H1 (cell line): ENCODE measurements around the gene SND1. TPM values are rescaled to one million over a fixed set of nuclear protein-coding genes. Genes with fewer than 3 reads are reported as not detected.

Source experiments
- CTCF ChIA-PET: fragments of 300-600 bp; sonication (Branson Sonifier 250); formaldehyde crosslinking; loops from one replicate; lab custom pipeline; 2021; ENCODE audit not compliant: partially characterized antibody; lab: Charles Lee
- POLR2A ChIA-PET: fragments of 300-600 bp; sonication (Branson Sonifier 250); formaldehyde crosslinking; loops from one replicate; lab custom pipeline; 2021; ENCODE audit warnings: inconsistent platforms; ENCODE audit not compliant: partially characterized antibody; lab: Charles Lee
- DNase-seq, 2 experiments: peaks; one replicate each; pipeline versions ENCODE4 v3.0.0 to v3.0.0-alpha.2; 2010 to 2022; ENCODE audit warnings: low spot score in 2 of 2, low read depth in 1 of 2, mixed read lengths in 1 of 2
- FAIRE-seq: peaks from 2 replicates; lab custom pipeline; 2011; peaks lifted over from hg19 to GRCh38; lab: Jason Lieb, UNC
- H2AFZ ChIP-seq: 2 replicates; pipeline ENCODE4 v1.8.1; 2012; ENCODE audit warnings: low read length, inconsistent platforms
- H2AK5ac ChIP-seq: 2 replicates; pipeline ENCODE4 v1.6.1; 2013; ENCODE audit warnings: low read depth, low read length
- H2BK120ac ChIP-seq: replicated peaks from 2 replicates; pipeline ENCODE3; 2013; ENCODE audit warnings: low read depth, low read length, inconsistent platforms
- H2BK12ac ChIP-seq: 2 replicates; pipeline ENCODE4 v1.6.1; 2013; ENCODE audit warnings: low read depth, low read length
- H2BK15ac ChIP-seq: 2 replicates; pipeline ENCODE4 v1.6.1; 2013; ENCODE audit warnings: low read length
- H2BK20ac ChIP-seq: 2 replicates; pipeline ENCODE4 v1.6.1; 2013; ENCODE audit warnings: low read length
- H2BK5ac ChIP-seq: 2 replicates; pipeline ENCODE4 v1.6.1; 2013; ENCODE audit warnings: low read depth, low read length
- H3K14ac ChIP-seq: 2 replicates; pipeline ENCODE4 v1.6.1; 2013; ENCODE audit warnings: inconsistent platforms; ENCODE audit not compliant: insufficient read length
- H3K18ac ChIP-seq: 2 replicates; pipeline ENCODE4 v1.6.1; 2013; ENCODE audit warnings: low read length; ENCODE audit errors: extremely low read depth
- H3K23ac ChIP-seq: 2 replicates; pipeline ENCODE4 v1.6.1; 2013; ENCODE audit warnings: inconsistent platforms; ENCODE audit not compliant: insufficient read length
- H3K23me2 ChIP-seq: 2 replicates; pipeline ENCODE4 v1.6.1; 2013; ENCODE audit warnings: low read depth, low read length
- H3K27ac ChIP-seq: 2 replicates; pipeline ENCODE4 v1.6.1; 2011; ENCODE audit warnings: low read depth, low read length, inconsistent platforms
- H3K27me3 ChIP-seq, 4 experiments: replicated peaks in 1 of 4; 1 replicate in 1 of 4; 2 replicates in 3 of 4; pipeline versions ENCODE4 v1.6.1 to v1.8.1; 2011 to 2013; ENCODE audit warnings: low read length in 3 of 4, mild to moderate bottlenecking in 3 of 4, inconsistent platforms in 2 of 4, mixed read lengths in 2 of 4, moderate library complexity in 1 of 4; ENCODE audit not compliant: control insufficient read depth in 3 of 4, insufficient read depth in 3 of 4; ENCODE audit errors: extremely low read depth in 1 of 4
- H3K36me3 ChIP-seq, 4 experiments: 2 replicates each; pipeline versions ENCODE4 v1.6.1 to v1.8.1; 2011 to 2013; ENCODE audit warnings: mild to moderate bottlenecking in 4 of 4, low read length in 3 of 4, moderate library complexity in 2 of 4, control low read depth in 1 of 4, inconsistent platforms in 1 of 4; ENCODE audit not compliant: insufficient read depth in 4 of 4, control insufficient read depth in 2 of 4
- H3K4ac ChIP-seq: replicated peaks from 2 replicates; pipeline ENCODE3; 2013; ENCODE audit warnings: low read length, low read depth, mixed read lengths, inconsistent platforms; ENCODE audit not compliant: insufficient read length
- H3K4me1 ChIP-seq, 4 experiments: replicated peaks in 1 of 4; 1 replicate in 1 of 4; 2 replicates in 3 of 4; pipeline versions ENCODE4 v1.6.1 to v1.8.1; 2011 to 2013; ENCODE audit warnings: low read length in 3 of 4, inconsistent platforms in 2 of 4, mixed read lengths in 1 of 4; ENCODE audit not compliant: insufficient read depth in 4 of 4, control insufficient read depth in 3 of 4
- H3K4me2 ChIP-seq, 2 experiments: 2 replicates each; pipeline versions ENCODE4 v1.6.1 to v1.8.1; 2011 to 2013; ENCODE audit warnings: low read depth in 2 of 2, low read length in 2 of 2, control low read depth in 1 of 2, inconsistent platforms in 1 of 2, mild to moderate bottlenecking in 1 of 2; ENCODE audit not compliant: insufficient read depth in 1 of 2
- H3K4me3 ChIP-seq, 4 experiments: fragments of 200-600, 300-600 bp in 1 of 4; sonication (generic), shearing (Covaris generic), sonication (Bioruptor Twin) in 1 of 4; 2 replicates each; pipeline versions ENCODE4 v1.5.1 to v1.8.1; 2011 to 2016; ENCODE audit warnings: low read length in 4 of 4, low read depth in 3 of 4, control low read depth in 2 of 4, inconsistent platforms in 2 of 4, mild to moderate bottlenecking in 2 of 4, mixed read lengths in 1 of 4, moderate library complexity in 1 of 4; ENCODE audit not compliant: insufficient read depth in 2 of 4; ENCODE audit errors: extremely low read depth in 1 of 4
- H3K56ac ChIP-seq: replicated peaks from 2 replicates; pipeline ENCODE3; 2013; ENCODE audit warnings: low read depth, mild to moderate bottlenecking, mixed read lengths, low read length, inconsistent platforms; ENCODE audit not compliant: insufficient read length
- H3K79me1 ChIP-seq: 2 replicates; pipeline ENCODE4 v1.6.1; 2013; ENCODE audit warnings: low read depth, low read length, control low read depth
- H3K79me2 ChIP-seq, 2 experiments: 2 replicates each; pipeline versions ENCODE4 v1.6.1 to v1.8.1; 2012 to 2013; ENCODE audit warnings: low read length in 2 of 2, mild to moderate bottlenecking in 2 of 2, inconsistent platforms in 1 of 2; ENCODE audit not compliant: insufficient read depth in 2 of 2, control insufficient read depth in 1 of 2
- H3K9ac ChIP-seq, 4 experiments: replicated peaks in 1 of 4; 1 replicate in 1 of 4; 2 replicates in 3 of 4; pipeline versions ENCODE4 v1.6.1 to v1.8.1; 2011 to 2013; ENCODE audit warnings: low read depth in 3 of 4, low read length in 3 of 4, control low read depth in 2 of 4, mild to moderate bottlenecking in 2 of 4, moderate library complexity in 2 of 4, inconsistent platforms in 1 of 4; ENCODE audit errors: extremely low read depth in 1 of 4
- H3K9me3 ChIP-seq, 2 experiments: 2 replicates each; pipeline versions ENCODE4 v1.6.1 to v1.8.1; 2012 to 2013; ENCODE audit warnings: mild to moderate bottlenecking in 2 of 2, moderate library complexity in 2 of 2, control low read depth in 1 of 2, inconsistent platforms in 1 of 2, low read depth in 1 of 2, low read length in 1 of 2, mixed read lengths in 1 of 2; ENCODE audit not compliant: insufficient read depth in 2 of 2
- H4K20me1 ChIP-seq, 2 experiments: replicated peaks in 1 of 2; 2 replicates each; pipeline versions ENCODE3 to v1.8.1; 2011 to 2013; ENCODE audit warnings: inconsistent platforms in 2 of 2, low read length in 2 of 2, mild to moderate bottlenecking in 1 of 2; ENCODE audit not compliant: insufficient read depth in 2 of 2, control insufficient read depth in 1 of 2
- H4K5ac ChIP-seq: 2 replicates; pipeline ENCODE4 v1.6.1; 2013; ENCODE audit warnings: low read length, low read depth, mixed read lengths, inconsistent platforms; ENCODE audit not compliant: insufficient read length
- H4K8ac ChIP-seq: 2 replicates; pipeline ENCODE4 v1.8.0; 2013; ENCODE audit warnings: mild to moderate bottlenecking, moderate library complexity, low read length, inconsistent platforms; ENCODE audit not compliant: insufficient read depth; ENCODE audit errors: extremely low read depth
- H4K91ac ChIP-seq: replicated peaks from 2 replicates; pipeline ENCODE3; 2013; ENCODE audit warnings: low read length, mixed read lengths, inconsistent platforms; ENCODE audit not compliant: insufficient read length
- ASH2L ChIP-seq: fragments of 200-600, 300-600 bp; sonication (generic); IDR thresholded peaks from one replicate; pipeline ENCODE4 v1.7.1; 2017; ENCODE audit warnings: low read length
- EGR1 ChIP-seq: IDR thresholded peaks from 2 replicates; pipeline ENCODE4 v1.6.1; 2011; ENCODE audit warnings: low read depth, low read length, borderline replicate concordance
- HDAC6 ChIP-seq: IDR thresholded peaks from one replicate; pipeline ENCODE4 v1.7.1; 2012; ENCODE audit warnings: low read depth, mild to moderate bottlenecking, inconsistent platforms, low read length, moderate library complexity
- JUND ChIP-seq: IDR thresholded peaks from 2 replicates; pipeline ENCODE4 v1.6.1; 2011; ENCODE audit warnings: mild to moderate bottlenecking, improper control_type of control experiment, low read length
- KDM1A ChIP-seq: fragments of 200-600, 300-600 bp; sonication (generic); IDR thresholded peaks from 2 replicates; pipeline ENCODE4 v1.7.1; 2016; ENCODE audit warnings: mild to moderate bottlenecking, low read length, borderline replicate concordance
- KDM4A ChIP-seq: IDR thresholded peaks from one replicate; pipeline ENCODE4 v1.7.1; 2012; ENCODE audit warnings: low read depth, mild to moderate bottlenecking, moderate library complexity, low read length, inconsistent platforms; ENCODE audit not compliant: severe bottlenecking
- MAFK ChIP-seq: IDR thresholded peaks from 2 replicates; pipeline ENCODE4 v1.6.1; 2012; ENCODE audit warnings: low read depth, mild to moderate bottlenecking, improper control_type of control experiment, low read length
- PHF8 ChIP-seq: fragments of 200-600 bp; sonication (generic); conservative IDR thresholded peaks from 2 replicates; pipeline ENCODE4 v1.7.1; 2012; ENCODE audit warnings: low read depth, mild to moderate bottlenecking, inconsistent platforms, low read length, moderate library complexity
- SAP30 ChIP-seq: fragments of 300-600 bp; sonication (generic); IDR thresholded peaks from 2 replicates; pipeline ENCODE4 v1.7.1; 2012; ENCODE audit warnings: low read length, moderate library complexity, mild to moderate bottlenecking, inconsistent platforms; ENCODE audit not compliant: insufficient read depth, insufficient replicate concordance
- SIRT6 ChIP-seq: IDR thresholded peaks from one replicate; pipeline ENCODE4 v1.7.1; 2012; ENCODE audit warnings: low read length, inconsistent platforms
- SP4 ChIP-seq: IDR thresholded peaks from 2 replicates; pipeline ENCODE4 v1.6.1; 2012; ENCODE audit warnings: low read length, inconsistent platforms
- WGBS, 2 experiments: shearing (Covaris generic) in 1 of 2; methylation state at CpG; one replicate each; pipeline versions ENCODE4 v1.1.6 to v1.1.7; 2013 to 2015; ENCODE audit warnings: low lambda C conversion rate in 2 of 2, mixed read lengths in 2 of 2, inconsistent platforms in 1 of 2, low coverage in 1 of 2, missing lambda C conversion rate in 1 of 2; ENCODE audit not compliant: insufficient replicate concordance in 2 of 2, insufficient coverage in 1 of 2, insufficient read length in 1 of 2; ENCODE audit errors: extremely low coverage in 1 of 2, missing lambda C conversion rate in 1 of 2; 5-methylcytosine and 5-hydroxymethylcytosine counted together
- polyA plus RNA-seq, 7 experiments: library from polyadenylated mRNA; depleted of rRNA in 3 of 7; stranded (reverse) in 5 of 7; unstranded in 2 of 7; fragments of >200 nt in 5 of 7; fragments of 200-250 nt in 2 of 7; gene quantifications; 1 replicate in 5 of 7; 2 replicates in 1 of 7; 4 replicates in 1 of 7; pipeline versions ENCODE4 v1.2.1 to v1.2.3, GENCODE V29; 2011 to 2013; ENCODE audit warnings: missing spikeins in 2 of 7, mixed read lengths in 2 of 7
- total RNA-seq: library from RNA; stranded (reverse); fragmentation: NEBNext Ultra II Directional; extraction: Animal tissue kit (Norgen Biotek cat#: 25700); gene quantifications from 2 replicates; pipeline ENCODE4 v1.2.1, GENCODE V29; 2021
- TF ChIP-seq, protein P1 (sequence below), 3 experiments: IDR thresholded peaks; 1 replicate in 2 of 3; 2 replicates in 1 of 3; pipeline versions ENCODE4 v1.5.1 to v1.6.1; 2011; ENCODE audit warnings: low read length in 3 of 3, mild to moderate bottlenecking in 3 of 3, inconsistent platforms in 2 of 3, low read depth in 1 of 3, moderate library complexity in 1 of 3; ENCODE audit not compliant: insufficient read depth in 1 of 3; ENCODE audit errors: control extremely low read depth in 1 of 3

Gene SND1
- total and polyA plus RNA-seq, 2 of the 8 experiments (the other 6 are each of a cell fraction or from before 2014, with no cell fraction given): 122 to 290 TPM

DNA sequence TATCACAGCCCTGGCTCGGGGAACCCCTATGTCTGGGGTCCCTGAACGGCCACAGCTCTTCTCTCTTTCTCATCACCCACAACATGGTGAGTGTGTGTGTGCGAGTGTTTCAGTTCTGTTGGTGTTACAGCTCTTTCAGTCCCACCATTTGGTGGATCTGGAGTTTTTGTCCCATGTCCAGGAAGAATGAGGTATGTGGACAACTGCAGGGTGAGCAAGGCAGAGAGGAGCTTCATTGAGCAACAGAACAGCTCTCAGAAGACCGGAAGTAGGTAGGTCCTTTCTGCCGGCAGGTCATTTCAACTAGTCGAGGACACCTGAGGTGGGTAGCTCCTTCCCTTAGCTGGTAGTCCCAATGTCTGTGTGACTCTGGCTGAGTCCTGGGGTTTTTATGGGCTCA lies 43.5 kb upstream of the SND1 start:
- POLR2A ChIA-PET: interaction anchor here (0.9 kb wide), 1 partner anchor 11 kb away, joined by 4 read pairs; no protein-coding TSS in a partner anchor
- whole genome bisulfite sequencing, 2 experiments: 92% methylated on average over 6 of the region's 6 CpGs; no CpG with 5 or more reads in 1 of the 2 experiments
- TF ChIP-seq MAFK (no peak), KDM4A (no peak), PHF8 (no peak), SP4 (no peak), KDM1A (no peak), JUND (no peak), EGR1 (no peak), HDAC6 (no peak), SIRT6 (no peak), ASH2L (no peak), SAP30 (no peak)
- TF ChIP-seq, protein P1, sequence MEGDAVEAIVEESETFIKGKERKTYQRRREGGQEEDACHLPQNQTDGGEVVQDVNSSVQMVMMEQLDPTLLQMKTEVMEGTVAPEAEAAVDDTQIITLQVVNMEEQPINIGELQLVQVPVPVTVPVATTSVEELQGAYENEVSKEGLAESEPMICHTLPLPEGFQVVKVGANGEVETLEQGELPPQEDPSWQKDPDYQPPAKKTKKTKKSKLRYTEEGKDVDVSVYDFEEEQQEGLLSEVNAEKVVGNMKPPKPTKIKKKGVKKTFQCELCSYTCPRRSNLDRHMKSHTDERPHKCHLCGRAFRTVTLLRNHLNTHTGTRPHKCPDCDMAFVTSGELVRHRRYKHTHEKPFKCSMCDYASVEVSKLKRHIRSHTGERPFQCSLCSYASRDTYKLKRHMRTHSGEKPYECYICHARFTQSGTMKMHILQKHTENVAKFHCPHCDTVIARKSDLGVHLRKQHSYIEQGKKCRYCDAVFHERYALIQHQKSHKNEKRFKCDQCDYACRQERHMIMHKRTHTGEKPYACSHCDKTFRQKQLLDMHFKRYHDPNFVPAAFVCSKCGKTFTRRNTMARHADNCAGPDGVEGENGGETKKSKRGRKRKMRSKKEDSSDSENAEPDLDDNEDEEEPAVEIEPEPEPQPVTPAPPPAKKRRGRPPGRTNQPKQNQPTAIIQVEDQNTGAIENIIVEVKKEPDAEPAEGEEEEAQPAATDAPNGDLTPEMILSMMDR (IDR thresholded peaks at IDR 0.05; ENCODE audit: control extremely low read depth in 1 of 3, insufficient read depth in 1 of 3, low read depth in 1 of 3, low read length in 3 of 3): no peak

More for the DNA sequence above, 43.5 kb upstream of the SND1 start:
- Histone ChIP-seq H3K9ac (no peak overlapping the region), H3K4me2 (no peak overlapping the region), H3K27ac (no peak overlapping the region), H3K79me2 (no peaks in the 10 kb centered on the region), H2BK120ac (no peak overlapping the region), H3K36me3 (no peaks in the 10 kb centered on the region), H2AK5ac (no peak overlapping the region), H3K4me1 (no peaks in the 10 kb centered on the region), H3K18ac (no peak overlapping the region), H4K91ac (no peak overlapping the region), H2BK12ac (no peak overlapping the region), H4K5ac (no peak overlapping the region), H2BK15ac (no peak overlapping the region), H3K9me3 (no peaks in the 10 kb centered on the region), H3K79me1 (no peaks in the 10 kb centered on the region), H3K4me3 (no peak overlapping the region), H3K14ac (no peak overlapping the region), H2AFZ (no peak overlapping the region), H2BK20ac (no peak overlapping the region), H4K8ac (no peak overlapping the region), H2BK5ac (no peak overlapping the region), H3K4ac (no peak overlapping the region), H3K56ac (no peak overlapping the region), H3K23me2 (peaks cover 10% of the 10 kb centered on the region; the same call in 1 of the 2 replicates), H3K23ac (no peak overlapping the region), H3K27me3 (peaks cover 0 to 2% (median 0%) of the 10 kb centered on the region in 4 experiments; a peak in 1 of 7 replicates), H4K20me1 (peaks cover 0 to 2% of the 10 kb centered on the region in 2 experiments)
- CTCF ChIA-PET: interaction anchor here (1.0 to 2.1 kb wide), 7 partner anchors 9 to 90 kb away, joined by 3 to 12 read pairs (median 4); no protein-coding TSS in a partner anchor
- FAIRE-seq (no peak), DNase-seq (no peak)
